Stimulated activated naive B cell treated with anti-CD40 and anti-IgM and Interleukin-4, amounts not matched to agents 10 μg/mL and 1 μg/mL and 100 μg/mL, for 72 hours (primary cell): ENCODE data around the gene BMP4.
"Not testable (repeated sequence)": the region's sequence is repeated elsewhere in the genome, so short reads cannot be mapped to it uniquely, and the experiment has no call there.

Experiments used
- ATAC-seq, 2 donors: fragments of 150-1000 bp; cut with Tn5 transposase; replicated peaks; 2 replicates each; pipeline ENCODE4 v1.10.0; 2021; ENCODE audit warnings: moderate library complexity in 1 of 2
- DNase-seq: peaks from one replicate; pipeline ENCODE4 v3.0.0; 2021
- H3K27ac Mint-ChIP-seq: one replicate; pipeline ENCODE4 v1.8.0; 2022; ENCODE audit warnings: mild to moderate bottlenecking, mixed read lengths
- H3K27me3 Mint-ChIP-seq, 2 donors: one replicate each; pipeline ENCODE4 v1.8.0; 2022; ENCODE audit warnings: mixed read lengths in 2 of 2
- H3K36me3 Mint-ChIP-seq, 2 donors: one replicate each; pipeline ENCODE4 v1.8.0; 2022; ENCODE audit warnings: mixed read lengths in 2 of 2, mild to moderate bottlenecking in 1 of 2
- H3K4me1 Mint-ChIP-seq, 2 donors: one replicate each; pipeline ENCODE4 v1.8.0; 2022; ENCODE audit warnings: mixed read lengths in 2 of 2, mild to moderate bottlenecking in 1 of 2
- H3K4me3 Mint-ChIP-seq, 2 donors: one replicate each; pipeline ENCODE4 v1.8.0; 2022; ENCODE audit warnings: mild to moderate bottlenecking in 2 of 2, mixed read lengths in 2 of 2, moderate library complexity in 1 of 2
- H3K9me3 Mint-ChIP-seq, 2 donors: one replicate each; pipeline ENCODE4 v1.8.0; 2022; ENCODE audit warnings: mixed read lengths in 2 of 2, mild to moderate bottlenecking in 1 of 2

The BMP4 gene

DNA sequence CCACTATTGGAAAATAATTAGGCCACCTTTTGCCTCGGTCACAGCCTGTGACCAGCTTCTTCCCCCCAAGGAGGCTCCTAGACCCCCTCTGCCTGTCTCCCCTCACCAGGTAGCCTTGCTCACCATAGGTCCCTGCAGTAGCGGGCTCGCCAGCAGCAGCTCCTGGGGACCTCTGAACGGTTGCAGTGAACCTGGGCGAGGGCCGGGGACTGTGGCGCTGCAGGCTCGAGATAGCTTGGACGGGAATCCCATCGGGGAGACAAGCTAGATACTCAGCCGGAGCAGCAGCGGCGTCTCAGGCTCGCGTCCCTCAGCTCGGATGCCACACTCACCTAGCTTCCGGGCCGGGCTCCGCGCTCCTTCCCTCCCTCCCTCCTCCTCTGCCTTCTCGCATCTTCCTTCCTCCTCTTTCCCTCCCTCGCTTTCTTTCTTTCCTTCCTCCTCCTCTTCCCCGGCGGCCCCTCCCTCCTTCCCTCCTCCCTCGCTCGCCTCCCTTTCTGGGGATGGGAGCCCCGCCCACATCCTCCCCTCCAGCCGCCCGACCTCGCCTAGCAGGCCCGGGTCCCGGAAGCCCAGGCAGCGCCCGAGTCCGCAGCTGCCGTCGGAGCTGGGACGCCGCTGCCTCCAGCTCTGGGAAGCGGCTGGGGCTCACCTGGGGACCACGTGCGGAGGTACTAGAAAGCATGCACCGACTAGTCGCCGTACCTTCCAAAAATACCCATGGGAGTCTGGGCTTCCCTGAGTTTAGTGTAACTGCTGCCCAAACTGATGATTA is at the start of gene BMP4:
Gene BMP4 (minus strand): TSS at position 399 of the 775 bp plus-strand sequence. CDS start 4,603 bp downstream, outside the sequence.
- Mint-ChIP-seq H3K27me3 (peaks cover 71 to 87% of the 10 kb centered on the region in 2 donors), H3K4me1 (peaks cover 25 to 38% of the 10 kb centered on the region in 2 donors), H3K9me3 (no peaks in the 10 kb centered on the region), H3K36me3 (peaks cover 0 to 2% of the 10 kb centered on the region in 2 donors), H3K4me3 (peak within 1 kb of the TSS; percentile 67 to 69), H3K27ac (peak within 1 kb of the TSS; percentile 92)
- DNase-seq (no peak), ATAC-seq (peak in 1 of 2 donors; percentile 38)

DNA sequence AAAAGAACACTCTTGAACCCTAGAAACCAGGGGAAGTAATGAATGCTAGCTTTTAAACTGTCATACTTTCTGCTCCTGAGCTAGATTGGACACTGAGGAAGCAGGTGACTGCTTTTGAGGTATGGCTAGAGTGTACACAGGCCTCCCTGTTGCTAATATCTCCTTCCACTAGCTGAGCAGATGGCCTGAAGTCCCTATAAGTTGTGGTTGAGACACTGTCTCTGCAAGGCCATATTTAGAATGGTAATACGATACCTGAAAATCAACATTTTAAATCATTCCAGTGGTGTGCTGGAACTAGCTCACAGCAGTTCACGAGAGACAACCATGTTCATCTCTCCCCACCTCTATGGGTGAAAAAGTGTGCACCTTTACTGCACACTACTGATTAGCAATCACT is 46.4 kb upstream of the BMP4 start:
- H3K9me3 Mint-ChIP-seq = peaks cover 4 to 11% of the 10 kb centered on the region in 2 donors
- no peak for ATAC-seq

DNA sequence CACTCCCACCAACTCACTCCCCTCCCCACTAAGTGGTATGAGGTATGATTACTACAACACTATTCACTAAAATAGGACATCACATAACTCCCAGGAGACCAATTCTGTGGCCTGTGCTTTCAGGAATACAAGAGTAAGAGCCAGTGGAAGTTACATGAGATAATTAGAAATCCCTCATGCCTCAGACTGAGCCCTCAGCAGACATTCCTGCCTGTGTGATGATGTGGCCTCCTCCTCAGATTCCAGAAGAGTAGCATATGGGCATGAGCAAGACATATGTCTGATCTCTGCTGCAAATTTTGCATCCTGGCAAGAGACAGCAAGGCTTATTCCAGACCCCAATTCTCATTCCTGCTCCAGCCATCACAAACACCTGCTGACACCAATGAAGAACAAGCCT is 46.0 kb upstream of the BMP4 start:
- no peak overlapping the region for H3K27ac Mint-ChIP-seq
- H3K4me1 Mint-ChIP-seq = no peaks in the 10 kb centered on the region
- H3K4me3 Mint-ChIP-seq = no peak overlapping the region
- DNase-seq (no peak), ATAC-seq (no peak)
- peaks cover 0 to 4% of the 10 kb centered on the region in 2 donors for H3K27me3 Mint-ChIP-seq
- peaks cover 4 to 11% of the 10 kb centered on the region in 2 donors for H3K9me3 Mint-ChIP-seq
- no peaks in the 10 kb centered on the region for H3K36me3 Mint-ChIP-seq

More for the DNA sequence above, 46.4 kb upstream of the BMP4 start:
- H3K4me3 Mint-ChIP-seq = no peak overlapping the region
- no peaks in the 10 kb centered on the region for H3K4me1 Mint-ChIP-seq
- H3K27me3 Mint-ChIP-seq = peaks cover 0 to 4% of the 10 kb centered on the region in 2 donors
- H3K36me3 Mint-ChIP-seq = no peaks in the 10 kb centered on the region
- no peak overlapping the region for H3K27ac Mint-ChIP-seq
- no peak for DNase-seq

DNA sequence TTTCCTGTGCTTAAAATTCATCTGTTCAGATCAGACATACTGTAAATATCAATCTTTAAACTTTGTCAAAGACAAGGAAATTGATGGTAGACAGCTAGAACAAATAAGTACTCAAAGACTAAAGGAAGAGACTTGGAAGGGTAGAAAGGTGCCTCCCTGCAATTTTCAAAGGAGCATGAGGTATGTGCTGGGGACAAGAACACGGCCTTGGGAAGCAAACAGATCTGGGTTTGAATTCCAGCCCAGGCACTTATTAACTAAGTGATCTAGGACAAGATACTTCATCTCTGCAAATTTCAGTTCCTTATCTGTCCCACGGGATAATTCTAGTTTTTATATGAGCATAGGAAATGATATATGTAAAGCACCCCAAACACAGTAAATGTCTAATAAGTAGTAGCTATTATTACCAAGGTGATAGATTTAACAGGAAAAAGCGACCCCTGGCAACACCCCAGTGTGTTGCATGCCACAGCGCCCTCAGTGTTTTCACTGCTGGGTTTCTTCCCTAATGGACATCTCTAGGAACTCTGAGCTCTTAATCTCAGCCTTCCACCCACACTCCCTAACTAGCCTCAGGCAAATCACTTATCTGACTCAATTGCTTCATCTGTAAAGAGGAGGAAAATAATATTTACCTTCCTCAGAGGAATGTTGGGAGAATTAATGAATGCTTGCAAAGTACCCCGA is 44.7 kb upstream of the BMP4 start:
- H3K9me3 Mint-ChIP-seq = peaks cover 2 to 4% of the 10 kb centered on the region in 2 donors
- no peak for ATAC-seq
- H3K4me3 Mint-ChIP-seq = no peak overlapping the region
- H3K27ac Mint-ChIP-seq = no peak overlapping the region
- no peaks in the 10 kb centered on the region for H3K4me1 Mint-ChIP-seq
- H3K27me3 Mint-ChIP-seq = peaks cover 0 to 9% of the 10 kb centered on the region in 2 donors
- H3K36me3 Mint-ChIP-seq = no peaks in the 10 kb centered on the region
- no peak for DNase-seq

DNA sequence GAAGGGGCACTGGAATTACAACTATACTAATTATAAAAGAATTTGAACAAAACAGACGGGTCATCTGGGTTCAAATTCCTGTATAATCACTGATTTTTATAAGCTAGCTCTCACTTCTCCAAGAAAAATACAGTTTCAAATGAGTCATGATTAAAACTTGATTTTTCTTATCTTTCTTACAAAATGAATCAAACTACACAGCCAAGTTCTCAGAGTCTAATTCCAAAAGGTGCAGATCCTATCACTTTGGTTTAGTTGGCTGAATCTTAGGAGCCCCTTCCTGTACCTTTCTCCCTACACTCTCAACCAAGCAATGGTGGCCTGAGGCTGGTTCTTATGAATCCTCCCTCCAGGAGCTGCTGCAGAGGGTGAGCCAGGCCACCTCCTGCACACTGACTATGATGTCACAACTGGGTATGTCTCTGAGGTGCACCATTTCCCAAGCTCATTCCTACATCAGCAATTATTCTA is 43.8 kb upstream of the BMP4 start:
- H3K4me3 Mint-ChIP-seq = no peak overlapping the region

DNA sequence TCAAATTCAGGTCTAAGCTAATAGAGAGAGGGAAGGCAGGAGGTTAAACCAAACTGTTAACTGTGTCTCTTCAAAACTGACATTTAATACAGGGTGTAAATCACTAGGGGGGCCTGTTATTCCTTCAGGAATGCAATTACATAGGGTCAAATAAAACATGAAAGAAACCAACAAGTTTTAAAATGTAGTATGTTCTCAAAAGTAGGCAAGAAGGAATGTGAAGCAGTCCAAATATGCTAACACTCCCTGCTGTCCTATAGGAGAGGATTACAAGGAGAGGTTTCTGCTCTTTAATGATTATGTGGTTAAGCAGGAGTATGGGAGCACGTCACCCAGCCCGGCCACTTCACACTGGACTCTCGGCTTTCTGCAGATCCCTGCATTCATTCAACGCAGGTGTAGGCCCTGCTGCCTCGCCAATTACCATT is 42.5 kb upstream of the BMP4 start:
- no peaks in the 10 kb centered on the region for H3K9me3 Mint-ChIP-seq
- no peak for ATAC-seq
- no peak overlapping the region for H3K27ac Mint-ChIP-seq

More for the DNA sequence above, 43.8 kb upstream of the BMP4 start:
- DNase-seq = no peak
- ATAC-seq = no peak
- Mint-ChIP-seq H3K36me3 (no peaks in the 10 kb centered on the region), H3K4me1 (no peaks in the 10 kb centered on the region), H3K9me3 (no peaks in the 10 kb centered on the region), H3K27ac (no peak overlapping the region), H3K27me3 (peaks cover 0 to 9% of the 10 kb centered on the region in 2 donors)

DNA sequence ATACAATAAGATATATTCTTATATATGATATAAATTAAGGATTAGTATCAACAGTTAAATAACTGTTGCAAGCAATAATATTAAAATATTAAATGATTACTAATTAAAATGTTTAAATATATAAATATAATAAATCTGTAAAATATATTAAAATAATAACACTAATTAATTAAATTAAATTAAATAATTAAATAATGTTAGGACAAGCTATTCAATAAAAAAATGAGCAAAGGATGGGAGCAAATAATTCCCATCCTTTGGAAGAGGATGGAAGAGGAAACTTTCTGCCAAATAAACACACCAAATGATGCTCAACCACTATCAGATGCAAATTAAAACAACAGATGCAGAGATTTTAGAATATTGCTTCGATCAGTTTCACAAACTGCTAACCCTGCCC is 39.4 kb upstream of the BMP4 start:
- no peaks in the 10 kb centered on the region for H3K9me3 Mint-ChIP-seq
- ATAC-seq (no peak), DNase-seq (no peak)
- no peaks in the 10 kb centered on the region for H3K4me1 Mint-ChIP-seq
- H3K4me3 Mint-ChIP-seq = no peak overlapping the region
- peaks cover 0 to 9% of the 10 kb centered on the region in 2 donors for H3K27me3 Mint-ChIP-seq
- H3K36me3 Mint-ChIP-seq = no peaks in the 10 kb centered on the region
- H3K27ac Mint-ChIP-seq = no peak overlapping the region

More for the DNA sequence above, 42.5 kb upstream of the BMP4 start:
- Mint-ChIP-seq H3K36me3 (no peaks in the 10 kb centered on the region), H3K4me3 (no peak overlapping the region), H3K27me3 (peaks cover 0 to 9% of the 10 kb centered on the region in 2 donors), H3K4me1 (no peaks in the 10 kb centered on the region)
- DNase-seq = no peak

DNA sequence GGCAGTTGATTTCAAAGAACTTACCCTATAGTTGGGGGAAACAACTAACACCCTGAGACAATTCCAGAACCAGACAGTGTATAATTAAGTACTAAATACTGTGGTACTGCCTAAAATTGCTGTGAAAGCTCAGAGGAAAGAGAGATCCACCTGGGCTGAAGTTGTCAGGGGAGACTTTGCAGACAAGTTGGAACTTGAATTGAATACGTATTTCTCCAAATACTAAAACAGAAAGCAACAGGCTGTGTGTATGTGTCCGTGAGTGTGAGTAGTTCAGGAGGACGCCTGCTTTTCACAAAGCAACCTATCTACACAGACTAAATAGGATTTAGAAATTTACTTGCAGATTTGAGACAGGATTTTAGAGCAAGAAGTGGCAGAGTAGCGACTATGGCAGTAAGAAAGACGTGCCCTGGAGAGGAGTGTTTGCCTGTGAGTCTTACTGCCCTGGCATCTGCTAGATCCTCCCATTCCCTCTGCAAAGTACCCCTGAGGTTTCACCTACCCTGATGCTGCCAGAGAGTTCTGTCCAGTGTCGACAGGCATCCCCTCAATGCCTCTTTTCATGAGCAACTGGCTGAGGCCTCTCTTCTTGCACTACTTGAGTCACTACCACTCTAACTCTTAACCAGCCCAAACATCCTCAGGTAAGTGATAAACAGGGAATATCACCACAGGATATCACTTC is 37.4 kb upstream of the BMP4 start:
- no peak overlapping the region for H3K27ac Mint-ChIP-seq
- H3K27me3 Mint-ChIP-seq = peaks cover 0 to 9% of the 10 kb centered on the region in 2 donors
- H3K4me1 Mint-ChIP-seq = no peaks in the 10 kb centered on the region
- no peak overlapping the region for H3K4me3 Mint-ChIP-seq
- H3K9me3 Mint-ChIP-seq = no peaks in the 10 kb centered on the region
- no peaks in the 10 kb centered on the region for H3K36me3 Mint-ChIP-seq
- no peak for ATAC-seq
- DNase-seq = no peak

DNA sequence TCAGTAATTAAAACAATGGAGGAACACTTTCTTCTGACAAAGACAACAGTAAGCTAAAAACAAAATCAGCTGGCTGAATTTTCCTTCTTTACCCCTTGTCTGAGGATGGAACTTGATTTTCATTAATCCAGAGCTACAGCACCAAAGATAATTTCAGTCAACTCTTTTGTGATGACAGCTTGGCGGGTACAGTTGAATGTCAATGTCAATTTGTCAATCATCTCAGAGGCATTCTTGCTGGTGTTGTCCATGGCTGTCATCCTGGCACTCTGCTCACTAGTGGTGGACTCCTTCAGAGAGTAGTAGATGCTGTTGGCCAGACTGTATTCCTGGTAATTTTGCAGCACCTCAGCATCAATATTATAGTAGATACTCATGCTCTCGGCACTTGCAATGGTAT is 34.4 kb upstream of the BMP4 start:
- no peaks in the 10 kb centered on the region for H3K4me1 Mint-ChIP-seq
- H3K27ac Mint-ChIP-seq = no peak overlapping the region
- no peak for ATAC-seq
- peaks cover 0 to 4% of the 10 kb centered on the region in 2 donors for H3K36me3 Mint-ChIP-seq
- no peak for DNase-seq
- H3K9me3 Mint-ChIP-seq = peaks cover 9 to 10% of the 10 kb centered on the region in 2 donors
- no peaks in the 10 kb centered on the region for H3K27me3 Mint-ChIP-seq
- H3K4me3 Mint-ChIP-seq = no peak overlapping the region

DNA sequence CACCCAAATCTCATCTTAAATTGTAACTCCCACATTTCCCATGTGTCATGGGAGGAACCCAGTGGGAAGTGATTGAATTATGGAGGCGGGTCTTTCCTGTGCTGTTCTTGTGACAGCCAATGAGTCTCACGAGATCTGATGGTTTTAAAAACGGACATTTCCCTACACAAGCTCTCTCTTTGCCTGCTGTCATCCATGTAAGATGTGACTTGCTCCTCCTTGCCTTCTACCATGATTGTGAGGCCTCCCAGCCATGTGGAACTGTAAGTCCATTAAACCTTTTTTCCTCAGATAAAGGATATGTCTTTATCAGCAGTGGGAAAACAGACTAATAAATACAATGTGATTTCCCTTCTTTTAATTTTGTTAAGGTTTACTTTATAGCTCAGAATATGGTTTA is 30.1 kb upstream of the BMP4 start:
- not testable (repeated sequence) for H3K27ac Mint-ChIP-seq, DNase-seq, H3K4me1 Mint-ChIP-seq, ATAC-seq, H3K27me3 Mint-ChIP-seq, H3K4me3 Mint-ChIP-seq, H3K36me3 Mint-ChIP-seq
- peaks cover 22 to 26% of the 10 kb centered on the region in 2 donors for H3K9me3 Mint-ChIP-seq

DNA sequence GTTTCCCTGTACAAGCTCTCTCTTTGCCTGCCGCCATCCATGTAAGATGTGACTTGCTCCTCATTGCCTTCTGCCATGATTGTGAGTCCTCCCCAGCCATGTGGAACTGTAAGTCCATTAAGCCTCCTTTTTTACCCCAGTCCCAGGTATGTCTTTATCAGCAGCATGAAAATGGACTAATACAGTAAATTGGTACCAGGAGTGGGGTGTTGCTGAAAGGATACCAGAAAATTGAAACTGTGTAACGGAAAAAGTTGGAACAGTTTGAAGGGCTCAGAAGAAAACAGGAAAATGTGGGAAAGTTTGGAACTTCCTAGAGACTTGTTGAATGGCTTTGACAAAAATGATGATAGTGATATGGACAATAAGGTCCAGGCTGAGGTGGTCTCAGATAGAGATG is 28.3 kb upstream of the BMP4 start:
- ATAC-seq, H3K4me3 Mint-ChIP-seq, H3K36me3 Mint-ChIP-seq, H3K27me3 Mint-ChIP-seq, DNase-seq, H3K27ac Mint-ChIP-seq, H3K4me1 Mint-ChIP-seq: not testable (repeated sequence)
- peaks cover 22 to 26% of the 10 kb centered on the region in 2 donors for H3K9me3 Mint-ChIP-seq

DNA sequence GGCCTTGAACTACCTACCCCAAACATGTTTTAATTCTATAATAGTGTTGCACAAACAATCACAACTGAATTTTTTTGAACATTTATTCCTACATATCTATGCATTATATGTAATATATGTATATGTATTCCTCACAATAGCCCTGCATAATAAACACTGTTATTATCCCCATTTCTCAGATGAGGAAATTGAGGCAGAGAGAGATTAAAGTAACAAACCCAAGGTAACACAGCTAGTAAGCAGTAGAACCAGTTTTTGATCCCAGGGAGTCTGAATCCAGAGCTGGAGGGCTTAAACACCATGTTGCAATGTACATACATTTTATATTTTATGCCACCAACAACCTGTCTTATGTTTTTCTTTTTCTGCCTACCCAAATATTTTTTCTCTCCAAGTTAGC is 26.5 kb upstream of the BMP4 start:
- DNase-seq (no peak), ATAC-seq (no peak)
- H3K4me3 Mint-ChIP-seq = no peak overlapping the region
- H3K4me1 Mint-ChIP-seq = no peaks in the 10 kb centered on the region
- H3K27ac Mint-ChIP-seq = no peak overlapping the region
- peaks cover 5 to 10% of the 10 kb centered on the region in 2 donors for H3K36me3 Mint-ChIP-seq
- H3K27me3 Mint-ChIP-seq = no peaks in the 10 kb centered on the region
- H3K9me3 Mint-ChIP-seq = peaks cover 22 to 26% of the 10 kb centered on the region in 2 donors

DNA sequence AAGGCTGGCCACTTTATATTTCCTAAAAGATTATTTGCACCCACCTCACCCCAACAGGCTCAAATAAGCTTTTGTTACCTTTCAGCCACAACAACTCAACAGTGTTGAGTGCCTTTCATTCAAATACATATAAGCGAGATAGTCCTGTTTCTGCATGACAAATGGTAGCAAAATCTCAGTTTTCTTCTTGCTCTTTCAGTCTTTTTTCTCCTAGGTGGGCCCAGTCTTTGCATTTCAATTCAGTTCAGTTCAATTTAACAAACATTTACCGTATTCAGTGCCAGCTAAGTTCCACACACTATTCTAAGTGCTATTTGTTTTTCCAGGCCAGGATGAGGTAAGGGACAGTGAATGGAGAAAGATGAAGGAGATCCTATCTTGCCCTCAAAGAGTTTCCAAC is 25.9 kb upstream of the BMP4 start:
- ATAC-seq (no peak), DNase-seq (no peak)
- Mint-ChIP-seq H3K27ac (no peak overlapping the region), H3K9me3 (peaks cover 20 to 26% of the 10 kb centered on the region in 2 donors), H3K4me1 (no peaks in the 10 kb centered on the region), H3K36me3 (peaks cover 5 to 10% of the 10 kb centered on the region in 2 donors), H3K27me3 (no peaks in the 10 kb centered on the region), H3K4me3 (no peak overlapping the region)
